ENCODE measurements around the gene NUP54. TPM values are rescaled to one million over a fixed set of nuclear protein-coding genes. Genes with fewer than 3 reads are reported as not detected.

NUP54 gene
- total and polyA plus RNA-seq, 2 experiments from 2014 or later, result 22.0 to 31.6 TPM

DNA sequence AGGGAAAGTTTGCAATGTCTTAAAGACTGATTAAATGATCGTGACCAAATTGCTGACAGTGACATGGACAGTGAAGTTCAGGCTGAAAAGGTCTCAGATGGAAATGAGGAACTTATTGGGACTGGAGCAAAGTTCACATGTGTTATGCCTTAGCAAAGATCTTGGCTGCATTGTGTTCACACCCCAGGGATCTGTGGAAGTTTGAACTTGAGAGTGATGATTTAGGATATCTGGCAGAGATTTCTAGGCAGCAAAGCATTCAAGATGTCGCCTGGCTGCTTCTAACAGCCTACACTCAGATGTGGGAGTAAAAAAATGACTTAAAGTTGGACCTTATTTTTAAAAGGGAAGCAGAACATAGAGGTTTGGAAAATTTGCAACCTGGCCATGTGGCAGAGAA, 44.0 kb upstream of the NUP54 start:
- Histone ChIP-seq H3K27ac (no peak overlapping the region), H3K27me3 (no peaks in the 10 kb centered on the region), H3K9me3 (ENCODE audit: low read depth) (no peaks in the 10 kb centered on the region), H3K36me3 (peaks cover 4% of the 10 kb centered on the region), H3K4me3 (no peak overlapping the region), H3K4me1 (ENCODE audit: low read depth) (no peaks in the 10 kb centered on the region)
- DNase-seq (ENCODE audit: low read depth in 1 of 2, low spot score in 1 of 2), result no peak
- TF ChIP-seq CTCF (IDR thresholded peaks at IDR 0.05; ENCODE audit: low read depth, low read length), result no peak

DNA sequence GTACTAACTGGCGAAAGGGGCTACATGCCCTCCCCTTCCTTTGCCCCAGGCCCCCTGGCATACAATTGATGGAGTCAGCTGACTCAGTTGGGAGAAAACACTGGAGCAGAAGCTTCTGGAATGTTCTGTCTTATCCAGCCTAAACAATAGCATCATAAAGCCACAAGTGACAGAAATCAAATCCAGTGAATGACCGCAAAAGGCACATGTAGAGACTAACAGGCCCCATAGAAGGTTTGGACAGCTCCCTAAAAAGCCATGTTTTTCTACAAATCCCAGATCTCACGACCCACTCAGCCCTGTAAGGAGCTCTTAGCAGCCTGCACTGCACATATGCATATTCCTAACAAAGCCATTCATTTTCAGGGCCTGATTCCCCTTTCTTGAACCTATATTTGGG, 40.4 kb upstream of the NUP54 start:
- Histone ChIP-seq H3K27ac (no peak overlapping the region), H3K9me3 (ENCODE audit: low read depth) (no peaks in the 10 kb centered on the region), H3K4me1 (ENCODE audit: low read depth) (no peaks in the 10 kb centered on the region), H3K36me3 (no peaks in the 10 kb centered on the region), H3K27me3 (no peaks in the 10 kb centered on the region), H3K4me3 (no peak overlapping the region)
- TF ChIP-seq CTCF (IDR thresholded peaks at IDR 0.05; ENCODE audit: low read depth, low read length), result no peak
- no peak for DNase-seq (ENCODE audit: low read depth in 1 of 2, low spot score in 1 of 2)

DNA sequence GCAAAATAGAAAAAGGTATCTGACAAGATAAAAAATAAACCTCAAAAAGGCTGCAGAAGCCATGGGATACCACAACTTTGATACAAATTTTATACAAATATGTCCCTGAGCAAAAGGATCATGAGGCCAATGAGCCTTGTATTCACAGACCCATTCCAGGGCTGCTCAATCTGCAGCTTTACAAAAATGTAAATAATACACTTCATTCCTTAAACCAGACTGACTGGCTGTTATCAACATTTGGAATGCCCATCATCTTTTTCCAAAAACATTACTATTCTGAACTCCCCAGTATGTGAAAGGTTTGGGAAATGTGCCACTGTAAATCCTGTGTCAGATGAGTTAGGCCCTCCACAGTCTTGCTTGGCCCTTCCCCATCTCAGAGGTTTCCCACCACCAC, 40.0 kb upstream of the NUP54 start:
- H3K4me1 ChIP-seq (ENCODE audit: low read depth), result no peaks in the 10 kb centered on the region
- no peak overlapping the region for H3K27ac ChIP-seq
- no peaks in the 10 kb centered on the region for H3K36me3 ChIP-seq
- no peak overlapping the region for H3K4me3 ChIP-seq
- no peak for DNase-seq (ENCODE audit: low read depth in 1 of 2, low spot score in 1 of 2)
- no peaks in the 10 kb centered on the region for H3K9me3 ChIP-seq (ENCODE audit: low read depth)
- H3K27me3 ChIP-seq, result no peaks in the 10 kb centered on the region
- TF ChIP-seq CTCF (IDR thresholded peaks at IDR 0.05; ENCODE audit: low read depth, low read length), result no peak

DNA sequence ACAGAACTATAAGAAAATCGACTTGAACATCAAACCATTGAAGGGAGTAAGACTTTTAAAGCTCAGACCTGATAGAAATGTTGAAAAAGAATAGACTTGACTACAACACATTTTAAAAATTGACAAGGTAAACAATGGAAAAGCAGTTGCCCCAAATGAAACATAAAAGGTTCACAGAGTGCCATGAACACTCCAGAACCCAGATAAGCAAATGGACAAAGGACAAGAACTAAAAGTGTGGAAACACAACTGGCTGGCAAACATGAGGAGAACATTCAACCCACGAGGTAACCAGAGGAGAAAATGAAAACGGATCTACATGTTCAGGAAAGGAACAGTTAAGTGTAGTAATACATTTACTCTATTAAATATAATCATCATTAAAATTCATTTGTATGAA, 39.0 kb upstream of the NUP54 start:
- no peak for TF ChIP-seq CTCF (IDR thresholded peaks at IDR 0.05; ENCODE audit: low read depth, low read length)
- no peaks in the 10 kb centered on the region for H3K36me3 ChIP-seq
- no peaks in the 10 kb centered on the region for H3K27me3 ChIP-seq
- H3K4me1 ChIP-seq (ENCODE audit: low read depth), result no peaks in the 10 kb centered on the region
- no peaks in the 10 kb centered on the region for H3K9me3 ChIP-seq (ENCODE audit: low read depth)
- no peak overlapping the region for H3K4me3 ChIP-seq
- H3K27ac ChIP-seq, result no peak overlapping the region
- no peak for DNase-seq (ENCODE audit: low read depth in 1 of 2, low spot score in 1 of 2)

GRCh38 chr4:76182463-76182862, 34.3 kb upstream of the NUP54 start:
- H3K27me3 ChIP-seq, result no peaks in the 10 kb centered on the region
- H3K4me3 ChIP-seq, result no peak overlapping the region
- H3K36me3 ChIP-seq, result peaks cover 3% of the 10 kb centered on the region
- H3K4me1 ChIP-seq (ENCODE audit: low read depth), result no peaks in the 10 kb centered on the region
- H3K9me3 ChIP-seq (ENCODE audit: low read depth), result no peaks in the 10 kb centered on the region
- no peak for TF ChIP-seq CTCF (IDR thresholded peaks at IDR 0.05; ENCODE audit: low read depth, low read length)
- no peak for DNase-seq (ENCODE audit: low read depth in 1 of 2, low spot score in 1 of 2)
- no peak overlapping the region for H3K27ac ChIP-seq

Data from cardiac muscle cell (in vitro differentiated cells and primary cell).